GM19025 (cell line): ENCODE measurements around the gene POLDIP2.
A peak's percentile ranks its signal among the peaks of the same experiment; 100 is the strongest.
"Not testable (repeated sequence)": the region's sequence is repeated elsewhere in the genome, so short reads cannot be mapped to it uniquely, and the experiment has no call there.

ENCODE experiments used
- ATAC-seq: cut with Tn5 transposase; IDR thresholded peaks from one replicate; pipeline ENCODE4 v1.9.1; 2021; ENCODE audit warnings: mild to moderate bottlenecking, low read depth, moderate library complexity; ENCODE audit not compliant: unreplicated experiment

Gene POLDIP2

GRCh38 chr17:28338769-28339212 is 18.5 kb downstream of the POLDIP2 start:
- not testable (repeated sequence) for ATAC-seq

GRCh38 chr17:28338056-28338768 is 19.1 kb downstream of the POLDIP2 start:
- ATAC-seq = no peak

- ATAC-seq = no peak
Measured at GRCh38 chr17:28335959-28336871, 21.1 kb downstream of the POLDIP2 start.

GRCh38 chr17:28335201-28335958 is 21.9 kb downstream of the POLDIP2 start, which contains the start of the genes IFT20 and TNFAIP1:
TSS of gene IFT20 (minus strand) at chr17:28335472. CDS start at chr17:28331985, 3,487 bp downstream.
TSS of gene TNFAIP1 (plus strand) at chr17:28335761. CDS start at chr17:28339522, 3,761 bp downstream.
- peak; percentile 96 for ATAC-seq

GRCh38 chr17:28334666-28335200 is 22.6 kb downstream of the POLDIP2 start:
- ATAC-seq = no peak

- no peak for ATAC-seq
Measured at GRCh38 chr17:28334171-28334570, 23.2 kb downstream of the POLDIP2 start.

- no peak for ATAC-seq
Measured at GRCh38 chr17:28333083-28333746, 24.1 kb downstream of the POLDIP2 start.

GRCh38 chr17:28331891-28332420 is 25.4 kb downstream of the POLDIP2 start:
- ATAC-seq = no peak

- no peak for ATAC-seq
Measured at GRCh38 chr17:28330671-28331070, 26.7 kb downstream of the POLDIP2 start.

GRCh38 chr17:28328325-28328724 is 29.0 kb downstream of the POLDIP2 start:
- no peak for ATAC-seq

- no peak for ATAC-seq
Measured at GRCh38 chr17:28327709-28328108, 29.6 kb downstream of the POLDIP2 start.

- peak; percentile 60 for ATAC-seq
Measured at GRCh38 chr17:28327031-28327607, 30.2 kb downstream of the POLDIP2 start.

- no peak for ATAC-seq
Measured at GRCh38 chr17:28326114-28326513, 31.2 kb downstream of the POLDIP2 start.

GRCh38 chr17:28325211-28325610 is 32.1 kb downstream of the POLDIP2 start:
- no peak for ATAC-seq

GRCh38 chr17:28324781-28325180 is 32.5 kb downstream of the POLDIP2 start:
- ATAC-seq = no peak

- no peak for ATAC-seq
Measured at GRCh38 chr17:28324267-28324745, 33.0 kb downstream of the POLDIP2 start.

- ATAC-seq = no peak
Measured at GRCh38 chr17:28320215-28321061, 36.9 kb downstream of the POLDIP2 start.

- ATAC-seq = no peak
Measured at GRCh38 chr17:28319598-28319935, 37.8 kb downstream of the POLDIP2 start.
